HEK293 (cell line): ENCODE data around the gene OSBP2.

ENCODE experiments used
- CTCF ChIA-PET: fragments of 350-600 bp; formaldehyde crosslinking; extraction: SDS; loops from one replicate; lab custom pipeline; 2021; ENCODE audit warnings: antibody characterized with exemption; lab: Yijun Ruan, JAX
- POLR2A ChIA-PET: fragments of 300-600 bp; formaldehyde crosslinking; extraction: SDS; loops from one replicate; lab custom pipeline; 2020; ENCODE audit warnings: antibody characterized with exemption, inconsistent platforms; lab: Yijun Ruan, JAX
- H3K27ac ChIP-seq: fragments of 200-500 bp; sonication (Bioruptor generic); 2 replicates; pipeline ENCODE4 v1.5.1; 2014; ENCODE audit warnings: low read depth, low read length, control low read depth, inconsistent platforms; ENCODE audit errors: extremely low read depth
- H3K36me3 ChIP-seq, 2 experiments: fragments of 200-500 bp in 1 of 2; sonication (Bioruptor generic) in 1 of 2; 1 replicate in 1 of 2; 2 replicates in 1 of 2; pipeline ENCODE4 v1.5.1; 2014 to 2017; ENCODE audit warnings: inconsistent platforms in 2 of 2, low read length in 2 of 2; ENCODE audit not compliant: control insufficient read depth in 2 of 2, insufficient read depth in 1 of 2
- H3K4me1 ChIP-seq: fragments of 200-500 bp; sonication (Bioruptor generic); 2 replicates; pipeline ENCODE4 v1.5.1; 2014; ENCODE audit warnings: mild to moderate bottlenecking, low read length, inconsistent platforms; ENCODE audit not compliant: control insufficient read depth, insufficient read depth
- H3K4me3 ChIP-seq: 2 replicates; pipeline ENCODE4 v1.5.1; 2011; ENCODE audit warnings: low read depth, mild to moderate bottlenecking, control low read depth, low read length, moderate library complexity
- H3K9me3 ChIP-seq: fragments of 200-500 bp; sonication (Bioruptor generic); 2 replicates; pipeline ENCODE4 v1.5.1; 2014; ENCODE audit warnings: low read depth, low read length, inconsistent platforms; ENCODE audit not compliant: control insufficient read depth, insufficient read depth
- BCL11B ChIP-seq: fragments of 450-650 bp; formaldehyde crosslinking; IDR thresholded peaks from 2 replicates; pipeline ENCODE4 v1.5.1; 2016; ENCODE audit warnings: low read depth, missing biosample characterization, missing genetic modification characterization
- KLF7 ChIP-seq: fragments of 450-650 bp; formaldehyde crosslinking; IDR thresholded peaks from 2 replicates; pipeline ENCODE4 v1.5.1; 2016; ENCODE audit warnings: missing biosample characterization, missing genetic modification characterization, borderline replicate concordance
- SCRT2 ChIP-seq: fragments of 450-650 bp; formaldehyde crosslinking; IDR thresholded peaks from 2 replicates; pipeline ENCODE4 v1.5.1; 2016; ENCODE audit warnings: missing biosample characterization, missing genetic modification characterization
- SP2 ChIP-seq: fragments of 450-650 bp; formaldehyde crosslinking; IDR thresholded peaks from 2 replicates; pipeline ENCODE4 v1.5.1; 2016; ENCODE audit warnings: missing biosample characterization, missing genetic modification characterization
- SP7 ChIP-seq: fragments of 450-650 bp; formaldehyde crosslinking; IDR thresholded peaks from 2 replicates; pipeline ENCODE4 v1.5.1; 2016; ENCODE audit warnings: missing biosample characterization, missing genetic modification characterization
- ZBTB1 ChIP-seq: fragments of 450-650 bp; formaldehyde crosslinking; IDR thresholded peaks from 2 replicates; pipeline ENCODE4 v1.5.1; 2016; ENCODE audit warnings: missing biosample characterization, missing genetic modification characterization
- ZBTB48 ChIP-seq: fragments of 450-650 bp; formaldehyde crosslinking; IDR thresholded peaks from 2 replicates; pipeline ENCODE4 v1.5.1; 2016; ENCODE audit warnings: missing biosample characterization, missing genetic modification characterization
- ZNF169 ChIP-seq: fragments of 450-650 bp; formaldehyde crosslinking; IDR thresholded peaks from 2 replicates; pipeline ENCODE4 v1.5.1; 2016; ENCODE audit warnings: missing biosample characterization, missing genetic modification characterization
- ZNF175 ChIP-seq: fragments of 450-650 bp; formaldehyde crosslinking; IDR thresholded peaks from 2 replicates; pipeline ENCODE4 v1.5.1; 2016; ENCODE audit warnings: missing biosample characterization, missing genetic modification characterization
- ZNF214 ChIP-seq: fragments of 450-650 bp; formaldehyde crosslinking; IDR thresholded peaks from 2 replicates; pipeline ENCODE4 v1.5.1; 2017; ENCODE audit warnings: missing biosample characterization, mild to moderate bottlenecking, missing genetic modification characterization, borderline replicate concordance
- ZNF311 ChIP-seq: fragments of 450-650 bp; formaldehyde crosslinking; IDR thresholded peaks from 2 replicates; pipeline ENCODE4 v1.5.1; 2017; ENCODE audit warnings: missing biosample characterization, missing genetic modification characterization, borderline replicate concordance
- ZNF324 ChIP-seq: fragments of 450-650 bp; formaldehyde crosslinking; IDR thresholded peaks from 2 replicates; pipeline ENCODE4 v1.5.1; 2016; ENCODE audit warnings: missing biosample characterization, missing genetic modification characterization
- ZNF544 ChIP-seq: fragments of 450-650 bp; formaldehyde crosslinking; IDR thresholded peaks from 2 replicates; pipeline ENCODE4 v1.5.0; 2017; ENCODE audit warnings: missing biosample characterization, missing genetic modification characterization
- ZNF830 ChIP-seq: fragments of 450-650 bp; IDR thresholded peaks from 2 replicates; pipeline ENCODE4 v1.5.0; 2018; ENCODE audit warnings: missing biosample characterization, missing genetic modification characterization, low read depth, mild to moderate bottlenecking, moderate library complexity
- TF ChIP-seq, protein P1 (sequence below): fragments of 450-650 bp; formaldehyde crosslinking; IDR thresholded peaks from 2 replicates; pipeline ENCODE4 v1.5.1; 2016; ENCODE audit warnings: missing biosample characterization, missing genetic modification characterization
- TF ChIP-seq, protein P2 (sequence below): fragments of 450-650 bp; formaldehyde crosslinking; IDR thresholded peaks from 2 replicates; pipeline ENCODE4 v1.5.1; 2016; ENCODE audit warnings: missing biosample characterization, missing genetic modification characterization

OSBP2 gene

DNA sequence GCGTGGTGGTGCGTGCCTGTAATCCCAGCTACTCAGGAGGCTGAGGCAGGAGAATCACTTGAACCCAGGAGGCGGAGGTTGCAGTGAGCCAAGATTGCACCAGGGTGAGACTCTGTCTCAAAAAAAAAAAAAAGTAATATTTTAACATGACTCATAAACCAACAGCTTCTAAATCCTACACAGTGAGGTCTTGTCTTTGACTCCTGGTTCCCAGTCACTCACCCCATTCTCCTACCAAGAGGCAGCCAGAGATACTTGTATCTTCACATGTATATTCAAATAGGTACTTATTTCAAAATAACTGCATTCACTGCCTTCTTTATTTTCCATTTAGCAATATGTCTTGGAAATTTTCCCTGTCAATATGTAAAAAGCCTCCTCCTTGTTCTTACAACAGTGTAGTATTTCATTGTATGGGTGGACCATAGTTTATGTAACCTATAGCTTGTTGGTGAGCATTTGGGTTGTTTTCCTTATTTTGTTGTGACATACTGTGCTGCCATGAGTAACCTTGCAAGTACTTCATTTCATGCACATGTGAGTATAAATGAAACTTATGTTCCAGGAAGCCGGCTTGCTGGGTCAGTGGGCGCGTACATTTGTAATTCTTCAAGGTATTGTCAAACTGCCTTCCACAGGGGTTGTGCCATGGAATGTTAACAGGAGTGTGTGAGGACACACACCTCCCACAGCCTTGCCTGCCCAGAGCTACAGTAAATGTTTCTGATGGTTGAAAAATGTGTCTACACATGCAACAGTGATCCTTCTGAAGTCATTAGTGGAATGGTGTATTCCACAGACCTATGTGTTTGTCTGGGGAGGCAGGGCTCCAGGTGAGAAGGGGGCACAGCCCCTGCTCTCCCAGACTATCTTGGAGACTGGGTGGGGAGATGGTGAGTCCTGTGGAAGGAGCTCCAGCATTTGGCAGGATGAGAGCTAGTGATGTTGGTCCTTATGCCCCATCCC lies 47.9 kb downstream of the OSBP2 start (continued):
- TF ChIP-seq ZBTB1 (tag by site-specific recombination) (no peak), ZNF311 (tag by site-specific recombination) (no peak), ZBTB48 (tag by site-specific recombination) (no peak), SP2 (tag by site-specific recombination) (no peak), ZNF324 (tag by site-specific recombination) (no peak)

DNA sequence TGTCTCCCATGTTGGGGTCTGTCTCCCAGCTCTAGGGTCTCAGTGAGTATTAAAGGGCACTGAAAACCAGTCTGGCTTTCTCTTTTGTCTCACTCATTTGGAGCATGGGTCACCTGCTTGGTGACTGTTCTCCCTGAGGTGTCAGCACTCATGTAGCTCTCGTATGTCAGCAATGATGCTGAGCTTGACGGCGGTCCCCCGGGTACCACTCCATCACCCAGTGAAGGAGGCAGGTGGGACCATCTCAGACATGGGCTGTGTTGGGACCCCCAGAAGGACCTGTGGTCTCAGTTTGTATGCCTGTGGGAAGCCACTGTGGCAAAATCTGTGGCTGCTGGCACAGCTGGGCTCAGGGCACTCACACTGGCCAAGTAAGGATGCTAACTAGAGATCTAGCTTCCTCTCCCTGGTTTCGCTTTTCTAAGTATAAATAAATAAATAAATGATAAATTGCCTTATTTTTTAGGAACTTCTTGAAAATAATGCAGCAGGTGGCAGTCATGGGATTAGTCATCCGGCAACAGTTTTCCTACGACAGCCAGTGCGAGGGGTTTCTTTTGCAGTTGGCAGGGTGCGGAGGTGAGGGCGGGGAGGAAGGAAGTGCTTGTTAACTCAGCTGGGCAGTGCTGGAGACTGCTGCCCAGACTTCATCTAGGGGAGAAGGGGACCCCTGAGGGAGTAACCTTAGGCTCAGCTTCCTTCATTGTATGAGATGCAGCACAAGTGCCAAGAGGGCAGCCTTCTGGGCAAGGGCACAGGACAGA lies 48.8 kb downstream of the OSBP2 start:
- Histone ChIP-seq H3K9me3 (no peaks in the 10 kb centered on the region), H3K4me1 (no peaks in the 10 kb centered on the region), H3K27ac (no peak overlapping the region), H3K4me3 (no peak overlapping the region), H3K36me3 (no peaks in the 10 kb centered on the region)
- TF ChIP-seq ZNF175 (tag by site-specific recombination) (no peak), SCRT2 (tag by site-specific recombination) (peak; percentile 20; the same call in 1 of the 2 replicates), KLF7 (no peak)
- ChIA-PET POLR2A (no interaction called here), CTCF (interaction anchor here (1.4 to 2.0 kb wide), 4 partner anchors 12 to 109 kb away, joined by 3 to 12 read pairs (median 4); no protein-coding TSS in a partner anchor)

DNA sequence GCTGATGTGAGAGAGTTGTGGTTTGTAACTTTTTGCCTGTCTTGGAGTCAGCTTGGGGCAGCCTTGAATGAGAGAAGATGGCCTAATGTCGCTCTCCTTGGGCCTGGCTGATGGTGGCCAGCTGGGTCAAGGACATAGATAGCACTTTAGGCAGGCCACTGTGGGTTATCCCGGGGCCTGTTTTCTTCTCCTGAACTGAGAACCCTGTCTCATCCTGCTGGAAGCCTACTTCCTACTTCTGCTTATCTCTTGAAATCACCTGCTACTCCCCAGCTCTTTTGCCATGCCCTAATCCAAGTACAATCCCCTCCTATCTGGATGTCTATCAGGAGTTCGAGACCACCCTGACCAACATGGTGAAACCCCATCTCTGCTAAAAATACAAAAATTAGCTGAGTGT lies 49.5 kb downstream of the OSBP2 start:
- Histone ChIP-seq H3K36me3 (no peaks in the 10 kb centered on the region), H3K9me3 (no peaks in the 10 kb centered on the region), H3K4me1 (no peaks in the 10 kb centered on the region), H3K4me3 (no peak overlapping the region), H3K27ac (no peak overlapping the region)
- ChIA-PET CTCF (interaction anchor here (0.6 to 2.0 kb wide), 4 partner anchors 11 to 431 kb away, joined by 3 to 5 read pairs (median 4); no protein-coding TSS in a partner anchor), POLR2A (no interaction called here)
- no peak for TF ChIP-seq ZNF214 (tag by site-specific recombination)
- no peak for TF ChIP-seq ZNF169
- no peak for TF ChIP-seq ZNF830 (tag by site-specific recombination)
- TF ChIP-seq, protein P1, sequence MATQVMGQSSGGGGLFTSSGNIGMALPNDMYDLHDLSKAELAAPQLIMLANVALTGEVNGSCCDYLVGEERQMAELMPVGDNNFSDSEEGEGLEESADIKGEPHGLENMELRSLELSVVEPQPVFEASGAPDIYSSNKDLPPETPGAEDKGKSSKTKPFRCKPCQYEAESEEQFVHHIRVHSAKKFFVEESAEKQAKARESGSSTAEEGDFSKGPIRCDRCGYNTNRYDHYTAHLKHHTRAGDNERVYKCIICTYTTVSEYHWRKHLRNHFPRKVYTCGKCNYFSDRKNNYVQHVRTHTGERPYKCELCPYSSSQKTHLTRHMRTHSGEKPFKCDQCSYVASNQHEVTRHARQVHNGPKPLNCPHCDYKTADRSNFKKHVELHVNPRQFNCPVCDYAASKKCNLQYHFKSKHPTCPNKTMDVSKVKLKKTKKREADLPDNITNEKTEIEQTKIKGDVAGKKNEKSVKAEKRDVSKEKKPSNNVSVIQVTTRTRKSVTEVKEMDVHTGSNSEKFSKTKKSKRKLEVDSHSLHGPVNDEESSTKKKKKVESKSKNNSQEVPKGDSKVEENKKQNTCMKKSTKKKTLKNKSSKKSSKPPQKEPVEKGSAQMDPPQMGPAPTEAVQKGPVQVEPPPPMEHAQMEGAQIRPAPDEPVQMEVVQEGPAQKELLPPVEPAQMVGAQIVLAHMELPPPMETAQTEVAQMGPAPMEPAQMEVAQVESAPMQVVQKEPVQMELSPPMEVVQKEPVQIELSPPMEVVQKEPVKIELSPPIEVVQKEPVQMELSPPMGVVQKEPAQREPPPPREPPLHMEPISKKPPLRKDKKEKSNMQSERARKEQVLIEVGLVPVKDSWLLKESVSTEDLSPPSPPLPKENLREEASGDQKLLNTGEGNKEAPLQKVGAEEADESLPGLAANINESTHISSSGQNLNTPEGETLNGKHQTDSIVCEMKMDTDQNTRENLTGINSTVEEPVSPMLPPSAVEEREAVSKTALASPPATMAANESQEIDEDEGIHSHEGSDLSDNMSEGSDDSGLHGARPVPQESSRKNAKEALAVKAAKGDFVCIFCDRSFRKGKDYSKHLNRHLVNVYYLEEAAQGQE (tag by site-specific recombination) = no peak

DNA sequence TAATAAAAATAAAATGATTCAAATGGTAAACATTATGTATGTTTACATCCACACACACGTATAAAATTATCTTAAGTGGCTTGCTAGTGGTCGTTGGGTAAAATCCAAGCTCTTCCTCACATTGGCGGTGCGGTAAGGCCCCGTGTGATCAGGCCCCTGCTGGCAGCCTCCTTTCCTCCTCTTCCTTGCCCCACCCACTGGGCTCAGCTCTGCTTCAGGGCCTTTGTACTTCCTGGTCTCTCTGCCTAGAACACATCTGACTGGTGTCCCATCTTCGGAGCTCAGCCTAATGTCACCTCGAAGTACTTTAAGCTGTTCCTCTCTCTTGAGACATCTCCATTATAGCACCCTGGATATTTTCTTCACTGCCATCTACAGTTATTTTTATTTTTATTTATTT lies 52.8 kb downstream of the OSBP2 start:
- H3K4me1 ChIP-seq = no peaks in the 10 kb centered on the region
- H3K9me3 ChIP-seq = no peaks in the 10 kb centered on the region
- TF ChIP-seq SP2 (tag by site-specific recombination) (no peak), SP7 (tag by site-specific recombination) (no peak), BCL11B (no peak), ZNF544 (no peak)
- TF ChIP-seq, protein P2, sequence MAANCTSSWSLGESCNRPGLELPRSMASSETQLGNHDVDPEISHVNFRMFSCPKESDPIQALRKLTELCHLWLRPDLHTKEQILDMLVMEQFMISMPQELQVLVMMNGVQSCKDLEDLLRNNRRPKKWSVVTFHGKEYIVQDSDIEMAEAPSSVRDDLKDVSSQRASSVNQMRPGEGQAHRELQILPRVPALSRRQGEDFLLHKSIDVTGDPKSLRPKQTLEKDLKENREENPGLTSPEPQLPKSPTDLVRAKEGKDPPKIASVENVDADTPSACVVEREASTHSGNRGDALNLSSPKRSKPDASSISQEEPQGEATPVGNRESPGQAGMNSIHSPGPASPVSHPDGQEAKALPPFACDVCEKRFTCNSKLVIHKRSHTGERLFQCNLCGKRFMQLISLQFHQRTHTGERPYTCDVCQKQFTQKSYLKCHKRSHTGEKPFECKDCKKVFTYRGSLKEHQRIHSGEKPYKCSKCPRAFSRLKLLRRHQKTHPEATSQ (tag by site-specific recombination) = no peak
- no peak overlapping the region for H3K27ac ChIP-seq
- H3K36me3 ChIP-seq = no peaks in the 10 kb centered on the region
- CTCF ChIA-PET = interaction anchor here (1.0 to 1.4 kb wide), 3 partner anchors 8 to 113 kb away, joined by 4 to 7 read pairs (median 4); no protein-coding TSS in a partner anchor
- POLR2A ChIA-PET = no interaction called here
- H3K4me3 ChIP-seq = no peak overlapping the region
